Keratinocyte (primary cell): ENCODE results near the gene ENTPD7.

Experiments used
- CTCF ChIP-seq, 3 experiments: IDR thresholded peaks in 1 of 3; conservative IDR thresholded peaks in 1 of 3; optimal IDR thresholded peaks in 1 of 3; 2 replicates in 2 of 3; 3 replicates in 1 of 3; pipeline versions ENCODE3 to v1.5.1; 2011; ENCODE audit warnings: low read length in 3 of 3, mild to moderate bottlenecking in 3 of 3, moderate library complexity in 2 of 3, control low read depth in 1 of 3, inconsistent platforms in 1 of 3; ENCODE audit not compliant: insufficient read depth in 2 of 3; ENCODE audit errors: extremely low read depth in 1 of 3
- EZH2 ChIP-seq: IDR thresholded peaks from one replicate; pipeline ENCODE4 v1.6.1; 2012; ENCODE audit warnings: inconsistent platforms, mild to moderate bottlenecking, low read length, moderate library complexity

DNA sequence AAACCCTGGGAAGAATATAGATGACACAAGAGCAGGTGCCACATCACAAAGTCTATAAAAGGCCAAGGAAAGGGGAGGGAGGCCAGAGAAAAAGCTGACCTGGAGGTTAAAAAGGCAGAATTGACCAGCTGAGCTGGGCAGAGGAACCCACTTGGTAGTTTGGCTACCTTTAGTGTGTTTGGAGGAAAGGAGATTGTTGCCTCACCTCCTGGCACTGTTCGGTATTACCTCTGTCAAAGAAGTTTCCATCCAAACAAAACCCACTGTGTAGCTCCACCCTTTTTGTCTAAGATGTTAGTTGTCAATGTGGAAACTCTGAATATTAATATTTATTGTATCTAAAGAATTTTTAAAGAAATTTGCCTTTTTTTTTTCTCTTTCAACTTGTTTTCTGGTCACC lies 23.4 kb downstream of the ENTPD7 start:
- peak; percentile 35 to 58 (median 49) for TF ChIP-seq CTCF (optimal IDR thresholded peaks at IDR 0.05 in 1 of 3, IDR thresholded peaks at IDR 0.05 in 1 of 3, conservative IDR thresholded peaks at IDR 0.05 in 1 of 3; ENCODE audit: extremely low read depth in 1 of 3, insufficient read depth in 2 of 3, low read length in 3 of 3)
- no peak for TF ChIP-seq EZH2
